GM19397 (cell line): Measurements from ENCODE around the gene TEAD1.

Source experiments
- ATAC-seq: cut with Tn5 transposase; IDR thresholded peaks from one replicate; pipeline ENCODE4 v1.9.1; 2021; ENCODE audit warnings: mild to moderate bottlenecking, moderate library complexity; ENCODE audit not compliant: unreplicated experiment

TEAD1 gene

GRCh38 chr11:12785901-12786300 lies 111.7 kb downstream of the TEAD1 start:
- ATAC-seq, result no peak

- ATAC-seq, result no peak
Measured at GRCh38 chr11:12786450-12786849, 112.2 kb downstream of the TEAD1 start.

GRCh38 chr11:12786891-12787290 lies 112.7 kb downstream of the TEAD1 start:
- no peak for ATAC-seq

- ATAC-seq, result no peak
Measured at GRCh38 chr11:12787847-12788246, 113.6 kb downstream of the TEAD1 start.

- no peak for ATAC-seq
Measured at GRCh38 chr11:12789054-12789453, 114.8 kb downstream of the TEAD1 start.

GRCh38 chr11:12789596-12790215 lies 115.5 kb downstream of the TEAD1 start:
- no peak for ATAC-seq

GRCh38 chr11:12790861-12791616 lies 116.8 kb downstream of the TEAD1 start:
- ATAC-seq, result no peak

- ATAC-seq, result no peak
Measured at GRCh38 chr11:12792018-12792417, 117.8 kb downstream of the TEAD1 start.

GRCh38 chr11:12792590-12792989 lies 118.4 kb downstream of the TEAD1 start:
- ATAC-seq, result no peak

GRCh38 chr11:12793065-12793464 lies 118.8 kb downstream of the TEAD1 start:
- no peak for ATAC-seq

- ATAC-seq, result no peak
Measured at GRCh38 chr11:12793506-12793905, 119.3 kb downstream of the TEAD1 start.

- ATAC-seq, result no peak
Measured at GRCh38 chr11:12794576-12795230, 120.5 kb downstream of the TEAD1 start.

- no peak for ATAC-seq
Measured at GRCh38 chr11:12797996-12798395, 123.8 kb downstream of the TEAD1 start.

- ATAC-seq, result no peak
Measured at GRCh38 chr11:12798609-12799011, 124.4 kb downstream of the TEAD1 start.

GRCh38 chr11:12799334-12799835 lies 125.2 kb downstream of the TEAD1 start:
- no peak for ATAC-seq

GRCh38 chr11:12800032-12800671 lies 125.9 kb downstream of the TEAD1 start:
- no peak for ATAC-seq

GRCh38 chr11:12800871-12801270 lies 126.7 kb downstream of the TEAD1 start:
- no peak for ATAC-seq

- no peak for ATAC-seq
Measured at GRCh38 chr11:12801976-12802375, 127.8 kb downstream of the TEAD1 start.

GRCh38 chr11:12802418-12803085 lies 128.3 kb downstream of the TEAD1 start:
- ATAC-seq, result no peak

- ATAC-seq, result no peak
Measured at GRCh38 chr11:12803086-12803826, 129.0 kb downstream of the TEAD1 start.
